Measurements from ENCODE around the gene ACTR5. TPM values are rescaled to one million over a fixed set of nuclear protein-coding genes. Genes with fewer than 3 reads are reported as not detected.

The ACTR5 gene
- total RNA-seq, 3 donors from 2014 or later = 8.5 to 15.4 (median 13.0) TPM

DNA sequence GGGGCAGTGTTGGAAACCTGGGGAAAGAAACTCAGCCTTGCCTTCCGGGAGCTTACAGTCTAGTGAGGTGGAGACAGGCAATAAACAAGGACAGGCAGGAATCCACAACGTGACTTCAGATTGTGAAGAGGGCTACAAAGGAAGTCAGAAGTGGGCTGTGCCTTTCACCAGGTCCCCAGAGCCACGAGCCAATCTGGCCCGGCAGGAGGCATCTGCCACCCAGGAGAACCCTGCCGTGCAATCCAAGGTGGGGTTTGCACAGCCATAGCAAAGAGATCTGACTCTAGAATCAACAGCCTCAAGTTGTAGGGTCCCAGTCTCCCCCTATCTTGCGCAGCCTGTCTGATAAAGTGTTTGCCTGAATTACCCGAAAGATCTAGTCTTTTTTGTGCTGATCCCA is 18.5 kb upstream of the ACTR5 start:
- DNase-seq (ENCODE audit: low spot score in 2 of 2) = no peak
- Histone ChIP-seq H3K36me3 (no peaks in the 10 kb centered on the region), H3K9me3 (no peaks in the 10 kb centered on the region), H3K4me3 (no peak overlapping the region), H3K27me3 (peaks cover 15 to 96% of the 10 kb centered on the region in 2 donors), H3K27ac (no peak overlapping the region), H3K4me1 (no peaks in the 10 kb centered on the region)
- no peak for TF ChIP-seq POLR2A (IDR thresholded peaks at IDR 0.05)
- intact Hi-C loops (cut with DNase I; ENCODE audit: low total_unique reads) = no loop called here

DNA sequence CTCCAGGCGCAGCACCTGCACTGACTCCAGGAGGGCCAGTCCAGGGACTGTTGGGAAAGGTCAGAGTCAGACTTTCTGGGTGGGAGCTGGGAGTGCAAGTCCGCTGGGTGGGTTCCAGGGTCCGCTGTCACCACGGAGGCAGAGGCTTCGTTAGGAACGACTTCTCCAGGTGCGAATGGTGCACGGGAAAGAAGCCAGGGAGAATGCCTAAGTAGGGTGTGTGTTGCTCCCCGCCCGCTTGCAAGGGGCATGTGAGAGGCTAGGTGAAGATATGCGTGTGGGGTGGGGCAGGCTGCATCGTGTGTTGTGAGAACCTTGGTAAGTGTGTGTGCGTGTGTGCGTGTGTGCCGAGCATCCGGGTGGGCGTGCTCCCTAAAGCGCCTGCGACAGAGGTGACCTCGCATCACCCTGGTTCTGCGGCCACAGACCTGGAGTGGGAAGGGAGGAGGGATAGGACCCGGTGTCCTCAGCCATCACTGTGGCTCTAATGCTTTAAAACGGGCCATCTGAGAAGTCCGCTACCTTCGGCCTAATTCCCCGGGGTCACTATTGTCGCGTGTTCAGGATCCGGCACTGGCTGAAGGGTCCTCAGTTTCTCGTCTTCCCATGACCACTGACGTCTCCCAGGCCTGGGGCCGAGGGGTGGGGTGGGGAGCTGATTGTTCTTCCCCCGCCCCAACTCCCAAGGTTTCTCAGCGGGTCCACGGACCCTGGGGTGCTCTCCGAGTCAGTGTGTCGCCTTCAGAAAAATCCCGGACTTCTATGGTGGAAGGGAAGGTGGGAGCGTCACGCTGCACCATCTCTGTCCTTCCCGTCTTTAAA is 17.9 kb upstream of the ACTR5 start:
- no peak overlapping the region for H3K27ac ChIP-seq
- intact Hi-C loops (cut with DNase I; ENCODE audit: low total_unique reads) = no loop called here
- no peaks in the 10 kb centered on the region for H3K9me3 ChIP-seq
- DNase-seq (ENCODE audit: low spot score in 2 of 2) = no peak
- peaks cover 15 to 91% of the 10 kb centered on the region in 2 donors for H3K27me3 ChIP-seq
- TF ChIP-seq, protein P1, sequence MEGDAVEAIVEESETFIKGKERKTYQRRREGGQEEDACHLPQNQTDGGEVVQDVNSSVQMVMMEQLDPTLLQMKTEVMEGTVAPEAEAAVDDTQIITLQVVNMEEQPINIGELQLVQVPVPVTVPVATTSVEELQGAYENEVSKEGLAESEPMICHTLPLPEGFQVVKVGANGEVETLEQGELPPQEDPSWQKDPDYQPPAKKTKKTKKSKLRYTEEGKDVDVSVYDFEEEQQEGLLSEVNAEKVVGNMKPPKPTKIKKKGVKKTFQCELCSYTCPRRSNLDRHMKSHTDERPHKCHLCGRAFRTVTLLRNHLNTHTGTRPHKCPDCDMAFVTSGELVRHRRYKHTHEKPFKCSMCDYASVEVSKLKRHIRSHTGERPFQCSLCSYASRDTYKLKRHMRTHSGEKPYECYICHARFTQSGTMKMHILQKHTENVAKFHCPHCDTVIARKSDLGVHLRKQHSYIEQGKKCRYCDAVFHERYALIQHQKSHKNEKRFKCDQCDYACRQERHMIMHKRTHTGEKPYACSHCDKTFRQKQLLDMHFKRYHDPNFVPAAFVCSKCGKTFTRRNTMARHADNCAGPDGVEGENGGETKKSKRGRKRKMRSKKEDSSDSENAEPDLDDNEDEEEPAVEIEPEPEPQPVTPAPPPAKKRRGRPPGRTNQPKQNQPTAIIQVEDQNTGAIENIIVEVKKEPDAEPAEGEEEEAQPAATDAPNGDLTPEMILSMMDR (IDR thresholded peaks at IDR 0.05) = no peak
- TF ChIP-seq POLR2A (IDR thresholded peaks at IDR 0.05) (no peak), POLR2AphosphoS5 (IDR thresholded peaks at IDR 0.05) (no peak)
- H3K4me1 ChIP-seq = no peaks in the 10 kb centered on the region
- H3K36me3 ChIP-seq = no peaks in the 10 kb centered on the region
- peak overlapping the region in 1 of 3 donors; percentile 62 for H3K4me3 ChIP-seq

DNA sequence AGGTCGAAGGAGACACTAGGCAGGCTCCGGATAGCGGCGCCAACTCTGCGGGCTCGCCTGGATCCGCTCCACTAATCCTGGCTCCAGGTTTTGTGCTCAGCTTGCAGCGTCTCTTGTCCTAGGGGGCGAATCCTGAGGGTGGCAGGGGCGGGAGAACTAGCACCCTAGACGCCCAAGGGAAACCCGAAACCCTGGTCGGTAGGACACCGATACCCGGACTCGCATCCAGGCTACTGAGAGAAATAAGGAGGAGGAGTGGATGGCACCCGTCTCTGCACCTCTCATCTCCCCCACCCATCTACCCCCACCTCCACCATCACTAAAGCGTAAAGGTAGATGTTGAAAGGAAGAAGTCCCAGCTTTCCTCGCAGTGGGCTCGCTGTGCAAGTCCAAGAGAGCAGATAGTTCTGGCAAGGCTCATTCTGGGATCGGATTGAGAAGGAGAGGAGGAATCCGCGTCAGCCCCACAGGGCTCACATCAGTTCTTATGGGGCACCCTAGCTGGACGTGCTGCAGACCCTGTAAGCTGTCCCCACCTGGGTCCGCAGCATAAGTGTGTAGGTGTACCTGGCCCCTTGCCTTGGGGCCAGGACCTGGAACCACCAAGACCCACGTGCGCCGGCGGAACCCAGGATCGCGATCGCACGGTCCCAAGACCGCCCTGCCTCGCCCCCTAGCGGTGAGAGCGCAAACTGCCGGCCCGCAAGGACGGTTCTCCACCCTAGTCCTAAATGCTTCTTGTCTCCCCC is 17.1 kb upstream of the ACTR5 start:
- Histone ChIP-seq H3K4me1 (no peaks in the 10 kb centered on the region), H3K9me3 (no peaks in the 10 kb centered on the region), H3K27me3 (peaks cover 13 to 91% of the 10 kb centered on the region in 2 donors), H3K36me3 (no peaks in the 10 kb centered on the region), H3K4me3 (peak overlapping the region in 2 of 3 donors; percentile 24 to 62), H3K27ac (no peak overlapping the region)
- DNase-seq (ENCODE audit: low spot score in 2 of 2) = peak in 1 of 2 donors; percentile 73
- TF ChIP-seq, protein P1 (IDR thresholded peaks at IDR 0.05) = peak; percentile 82 to 85 (median 84)
- TF ChIP-seq POLR2AphosphoS5 (IDR thresholded peaks at IDR 0.05) = no peak
- intact Hi-C loops (cut with DNase I; ENCODE audit: low total_unique reads) = no loop called here

DNA sequence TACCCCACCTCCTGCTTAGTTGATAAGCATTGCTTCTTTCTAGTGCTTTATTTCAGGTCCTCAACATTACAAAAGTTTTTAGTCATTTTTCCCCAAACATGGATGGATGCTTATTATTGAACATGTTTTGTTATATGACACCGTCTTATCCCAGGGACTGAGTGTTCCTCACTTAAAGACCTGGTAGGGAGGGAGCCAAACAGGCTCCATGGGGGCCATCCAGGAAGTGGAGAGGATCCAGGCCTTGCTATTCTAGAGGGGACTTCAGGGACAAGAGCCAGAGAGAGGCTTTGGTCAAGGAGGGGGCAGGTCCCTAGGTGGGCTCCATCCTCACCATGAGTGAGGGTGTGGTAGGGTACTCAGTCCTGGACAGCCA is 16.5 kb upstream of the ACTR5 start:
- intact Hi-C loops (cut with DNase I; ENCODE audit: low total_unique reads) = no loop called here
- no peaks in the 10 kb centered on the region for H3K4me1 ChIP-seq
- DNase-seq (ENCODE audit: low spot score in 2 of 2) = no peak
- no peak overlapping the region for H3K27ac ChIP-seq
- peak overlapping the region in 1 of 3 donors; percentile 62 for H3K4me3 ChIP-seq
- no peaks in the 10 kb centered on the region for H3K36me3 ChIP-seq
- TF ChIP-seq POLR2A (IDR thresholded peaks at IDR 0.05) = no peak
- TF ChIP-seq POLR2AphosphoS5 (IDR thresholded peaks at IDR 0.05) = no peak
- TF ChIP-seq, protein P1 (IDR thresholded peaks at IDR 0.05) = no peak
- H3K9me3 ChIP-seq = no peaks in the 10 kb centered on the region
- peaks cover 12 to 87% of the 10 kb centered on the region in 2 donors for H3K27me3 ChIP-seq

DNA sequence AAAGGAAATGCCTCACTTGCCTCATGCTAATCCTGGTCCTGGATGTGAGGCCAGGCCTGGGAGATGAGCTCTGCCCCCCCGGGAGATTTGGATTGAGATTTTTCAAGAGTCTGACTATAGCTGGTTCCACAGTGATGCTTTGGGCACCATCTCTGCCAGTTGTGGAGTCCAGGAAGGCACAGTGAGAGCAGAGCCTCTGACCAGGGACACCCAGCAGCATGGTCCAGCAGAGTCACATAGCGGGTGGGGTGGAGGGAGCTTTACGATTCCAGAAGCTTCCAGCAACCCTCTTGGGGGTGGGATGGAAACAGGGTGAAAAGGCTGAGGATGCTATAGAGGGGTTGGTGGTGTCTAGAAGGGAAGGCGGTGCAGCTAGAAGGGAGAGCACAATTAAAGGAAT is 15.3 kb upstream of the ACTR5 start:
- Histone ChIP-seq H3K9me3 (no peaks in the 10 kb centered on the region), H3K27ac (no peak overlapping the region), H3K36me3 (no peaks in the 10 kb centered on the region), H3K4me1 (no peaks in the 10 kb centered on the region), H3K27me3 (peaks cover 10 to 75% of the 10 kb centered on the region in 2 donors), H3K4me3 (no peak overlapping the region)
- TF ChIP-seq POLR2AphosphoS5 (IDR thresholded peaks at IDR 0.05) = no peak
- TF ChIP-seq, protein P1 (IDR thresholded peaks at IDR 0.05) = no peak
- intact Hi-C loops (cut with DNase I; ENCODE audit: low total_unique reads) = no loop called here
- DNase-seq (ENCODE audit: low spot score in 2 of 2) = no peak
